Activated CD4-positive, CD25-positive, alpha-beta regulatory T cell treated with anti-CD3 and anti-CD28 coated beads, Interleukin-2, amount 50 U/mL, for 24 hours (primary cell): ENCODE measurements around the gene TRAF7.
A peak's percentile ranks its signal among the peaks of the same experiment; 100 is the strongest.
"Not testable (repeated sequence)": the region's sequence is repeated elsewhere in the genome, so short reads cannot be mapped to it uniquely, and the experiment has no call there.

ENCODE experiments used
- ATAC-seq, 2 donors: fragments of 150-1000 bp; cut with Tn5 transposase; one replicate each; pipeline ENCODE4 v1.10.0; 2021; ENCODE audit warnings: mild to moderate bottlenecking in 1 of 2, moderate library complexity in 1 of 2

Gene TRAF7

DNA sequence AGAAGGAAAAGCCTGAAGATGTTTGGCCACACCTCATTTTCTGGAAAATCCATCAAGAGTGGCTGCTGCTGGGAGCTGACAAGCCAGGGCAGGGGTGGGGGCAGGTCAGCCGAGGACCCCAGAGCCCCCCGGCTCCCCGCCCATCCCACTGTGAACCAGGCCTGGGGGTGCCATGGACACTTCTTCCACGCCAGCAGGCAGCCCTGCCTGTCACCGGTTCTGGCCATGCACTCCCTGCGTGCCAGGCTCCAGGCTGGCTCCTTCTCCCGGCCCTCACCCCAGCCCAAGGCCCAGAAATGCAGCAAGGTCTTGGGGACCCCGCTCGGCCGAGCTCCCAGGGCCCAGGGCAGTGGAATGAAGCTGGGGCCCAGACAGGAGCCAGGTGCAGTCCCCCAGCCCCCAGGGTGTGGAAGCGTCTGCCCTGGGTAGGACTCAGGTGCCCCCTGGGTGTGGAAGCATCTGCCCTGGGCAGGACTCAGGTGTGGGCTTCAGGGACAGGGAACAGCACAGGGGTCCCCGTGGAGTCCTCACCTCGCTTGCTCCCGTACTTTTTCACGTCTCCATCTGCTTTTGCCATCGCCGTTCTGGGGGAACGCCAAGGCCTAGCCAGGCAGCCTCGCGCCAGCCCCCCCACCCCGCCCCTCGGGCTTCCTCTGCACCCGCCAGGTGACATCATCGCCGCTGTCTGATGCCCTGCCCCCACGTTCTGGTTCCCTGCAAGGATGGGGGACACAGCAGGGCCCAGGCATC is 32.5 kb upstream of the TRAF7 start:
- not testable (repeated sequence) for ATAC-seq

DNA sequence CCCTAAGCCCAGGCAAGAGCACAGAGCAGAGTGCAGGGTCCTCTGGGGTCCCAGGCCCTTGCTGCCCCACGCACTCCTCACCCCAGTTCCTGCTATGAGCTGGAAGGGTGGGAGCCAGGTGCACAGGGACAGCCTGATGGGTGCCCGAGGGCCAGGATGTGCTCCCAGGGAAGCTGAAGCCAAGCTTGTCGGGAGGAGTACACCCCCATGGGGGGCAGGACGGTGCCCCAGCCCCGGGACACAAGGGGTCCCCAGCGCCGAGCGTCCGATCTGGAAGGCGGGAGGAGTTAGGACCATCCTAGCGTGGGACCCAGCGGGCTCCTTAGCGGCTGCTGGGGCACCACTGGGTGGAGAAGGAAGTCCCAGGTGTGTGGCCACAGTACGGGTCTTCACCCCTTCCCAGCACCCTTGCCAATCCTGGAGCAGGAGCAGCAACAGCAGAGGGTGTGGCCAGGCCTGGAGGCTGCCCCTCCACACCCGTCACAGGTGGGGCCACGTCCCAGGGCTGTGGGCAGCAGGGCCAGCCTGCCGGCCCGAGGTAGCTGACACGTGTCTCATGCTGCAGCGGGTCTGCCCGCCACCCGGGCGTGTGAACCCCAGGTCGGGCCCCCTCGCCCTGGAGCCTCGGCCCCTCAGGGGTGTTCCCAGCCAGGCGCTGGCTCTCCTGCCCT is 31.7 kb upstream of the TRAF7 start:
- ATAC-seq: not testable (repeated sequence)

DNA sequence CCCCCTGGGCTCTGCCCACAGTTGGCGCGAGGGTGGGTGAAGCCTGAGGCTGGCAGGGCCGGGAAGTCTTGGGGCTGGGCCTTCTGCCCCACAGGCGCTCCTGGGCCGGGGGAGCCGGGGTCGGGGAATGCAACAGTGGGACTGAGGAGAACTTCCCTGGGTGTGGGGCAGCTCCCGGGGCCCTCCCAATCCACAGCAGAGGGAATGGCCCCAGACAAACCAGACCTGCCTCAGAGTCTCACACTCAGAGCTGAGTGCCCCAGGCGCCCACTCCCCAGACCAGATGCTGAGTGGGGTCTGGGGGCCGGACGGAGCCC is 31.2 kb upstream of the TRAF7 start:
- not testable (repeated sequence) for ATAC-seq

DNA sequence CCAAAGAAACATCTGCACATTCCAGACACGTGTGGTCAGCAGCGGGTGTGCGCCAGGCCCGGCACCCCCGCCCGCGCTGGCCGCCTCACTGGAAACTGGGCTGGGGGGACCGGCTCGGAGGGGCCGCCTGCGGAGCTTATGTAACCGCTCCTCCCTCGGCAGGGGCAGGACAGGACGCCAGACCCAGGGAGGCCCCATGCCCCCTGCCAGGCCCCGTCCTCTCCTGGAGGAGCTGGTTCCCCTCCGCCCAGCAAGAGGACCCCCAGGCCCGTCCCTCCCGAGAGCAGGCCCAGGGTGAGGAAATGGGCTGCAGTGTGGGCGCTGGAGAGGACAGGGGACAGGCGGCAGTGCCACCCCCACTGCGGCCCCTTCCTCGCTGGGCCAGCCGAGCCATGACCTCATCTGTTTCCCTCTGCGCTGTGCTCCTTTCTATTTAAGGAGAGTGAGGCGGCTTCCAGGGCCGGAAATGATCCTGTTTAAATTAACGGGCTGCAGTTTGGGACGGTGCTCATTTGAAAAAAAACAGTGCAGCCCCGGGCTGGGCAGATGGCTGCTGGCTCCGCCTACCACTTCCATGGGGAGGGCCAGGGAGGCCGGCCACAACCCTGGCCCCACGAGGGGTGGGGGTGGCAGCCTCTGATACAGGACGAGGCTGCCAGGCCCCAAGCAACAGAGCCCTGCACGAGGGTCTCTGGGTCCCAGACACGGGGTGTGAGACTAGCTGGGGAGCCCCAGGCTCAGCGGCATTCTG is 30.7 kb upstream of the TRAF7 start:
- ATAC-seq: not testable (repeated sequence)

DNA sequence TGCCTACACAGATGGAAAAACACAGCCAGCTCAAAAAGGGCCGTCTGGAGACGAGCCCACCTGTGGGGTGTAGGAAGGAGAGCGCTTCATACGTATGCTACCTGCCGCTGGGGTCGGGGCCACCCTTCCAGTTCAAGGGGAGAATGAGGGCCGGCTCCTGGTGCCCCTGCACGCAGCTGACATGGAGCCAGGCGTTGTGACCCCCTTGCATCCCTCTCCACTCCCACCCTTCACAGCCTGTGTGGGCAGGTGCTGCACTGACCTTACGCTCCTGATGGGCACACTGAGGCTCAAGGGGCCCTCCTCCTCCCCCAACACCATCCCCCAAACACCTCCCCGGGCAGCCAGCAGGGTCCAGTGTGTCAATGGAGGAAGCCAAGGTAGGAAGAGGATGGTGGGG is 30.0 kb upstream of the TRAF7 start:
- not testable (repeated sequence) for ATAC-seq

DNA sequence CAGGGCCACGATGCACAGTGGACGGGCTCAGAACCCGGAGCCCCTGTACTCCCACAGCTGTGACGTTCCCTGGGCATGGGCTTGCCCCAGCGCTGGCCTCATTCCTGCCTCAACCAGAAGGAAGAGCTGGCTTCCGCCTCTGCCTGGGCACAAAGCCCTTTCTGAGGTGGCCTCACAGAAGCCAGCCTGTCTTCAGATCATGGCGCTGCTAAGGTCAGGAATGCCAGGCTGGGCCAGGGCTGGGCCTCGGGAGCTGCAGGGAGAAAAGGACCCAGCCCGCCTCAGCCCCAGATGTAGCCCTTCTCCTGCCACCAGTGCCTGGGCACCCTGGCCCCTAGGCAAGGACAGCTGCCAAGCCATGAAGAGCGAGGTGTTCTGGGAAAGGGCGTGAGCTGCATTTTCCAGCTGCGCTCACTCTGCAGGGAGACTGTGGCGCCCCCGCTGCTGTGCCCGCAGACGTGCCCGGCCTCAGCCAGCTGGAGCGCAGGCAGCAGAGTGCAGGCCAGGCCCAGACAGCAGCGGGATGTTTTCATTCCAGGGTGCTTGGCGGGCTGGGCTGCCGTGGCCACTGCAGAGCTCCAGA is 29.3 kb upstream of the TRAF7 start:
- not testable (repeated sequence) for ATAC-seq

DNA sequence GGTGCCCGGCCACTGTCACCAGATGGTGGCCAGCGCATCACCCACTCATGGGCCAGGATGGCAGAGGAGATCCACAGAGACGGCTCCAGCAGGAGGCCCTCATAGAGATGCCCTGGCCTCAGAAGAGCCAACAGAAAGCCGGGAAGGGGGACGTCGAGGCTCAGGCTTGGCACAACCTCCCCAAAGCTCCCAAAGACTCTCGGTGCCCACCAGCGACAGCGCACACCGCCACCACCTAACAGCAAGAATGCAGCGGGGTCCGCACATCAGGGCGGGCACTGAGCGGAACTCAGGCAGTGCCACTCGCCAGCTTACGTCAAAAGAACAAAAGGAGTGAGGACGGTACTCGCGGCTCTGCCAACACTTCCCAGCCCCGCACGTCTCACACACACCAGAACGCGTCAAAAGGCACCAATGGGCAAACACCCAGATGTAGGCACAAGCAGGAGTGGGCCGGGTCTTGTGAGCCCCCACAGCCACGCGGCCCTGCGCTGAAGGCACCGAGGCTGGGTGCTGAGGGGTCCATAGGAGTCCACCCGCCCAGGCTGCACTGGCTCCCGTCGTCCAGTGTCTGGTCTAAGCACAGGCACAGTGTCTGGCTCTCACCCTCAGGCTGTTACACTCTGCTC is 28.5 kb upstream of the TRAF7 start:
- not testable (repeated sequence) for ATAC-seq

DNA sequence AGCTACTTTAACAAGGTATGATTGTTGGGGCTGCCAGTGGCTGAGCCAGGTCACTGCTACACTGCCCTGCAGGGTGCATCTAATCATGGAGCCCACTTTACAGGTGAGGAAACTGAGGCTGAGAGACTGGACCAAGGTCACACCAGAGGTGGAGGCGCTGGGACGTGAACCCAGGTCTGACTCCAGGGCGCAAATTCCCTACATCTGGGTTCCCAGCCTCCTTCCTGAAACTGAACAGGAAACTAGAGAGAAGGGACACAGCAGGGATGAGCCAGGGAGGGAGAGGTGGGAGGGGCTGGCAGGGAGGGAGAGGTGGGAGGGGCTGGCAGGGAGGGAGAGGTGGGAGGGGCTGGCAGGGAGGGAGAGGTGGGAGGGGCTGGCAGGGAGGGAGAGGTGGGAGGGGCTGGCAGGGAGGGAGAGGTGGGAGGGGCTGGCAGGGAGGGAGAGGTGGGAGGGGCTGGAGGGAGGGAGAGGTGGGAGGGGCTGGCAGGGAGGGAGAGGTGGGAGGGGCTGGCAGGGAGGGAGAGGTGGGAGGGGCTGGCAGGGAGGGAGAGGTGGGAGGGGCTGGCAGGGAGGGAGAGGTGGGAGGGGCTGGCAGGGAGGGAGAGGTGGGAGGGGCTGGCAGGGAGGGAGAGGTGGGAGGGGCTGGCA is 27.8 kb upstream of the TRAF7 start:
- ATAC-seq: not testable (repeated sequence)

DNA sequence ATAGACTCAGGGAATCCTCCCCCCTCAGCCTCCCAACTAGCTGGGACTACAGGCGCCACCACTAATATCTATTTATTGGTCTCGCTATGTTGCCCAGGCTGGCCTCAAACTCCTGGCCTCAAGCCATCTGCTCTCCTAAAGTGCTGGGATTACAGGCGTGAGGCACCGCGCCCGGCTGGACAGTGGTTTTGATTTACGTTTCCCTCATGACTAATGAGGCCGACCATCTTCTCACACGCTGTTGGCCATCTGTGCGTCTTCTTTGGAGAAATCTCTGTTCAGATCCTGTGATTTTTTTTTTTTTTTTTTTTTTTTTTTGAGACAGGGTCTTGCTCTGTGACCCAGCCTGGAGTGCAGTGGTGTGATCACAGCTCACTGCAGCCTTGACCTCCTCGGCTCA is 26.3 kb upstream of the TRAF7 start:
- not testable (repeated sequence) for ATAC-seq

DNA sequence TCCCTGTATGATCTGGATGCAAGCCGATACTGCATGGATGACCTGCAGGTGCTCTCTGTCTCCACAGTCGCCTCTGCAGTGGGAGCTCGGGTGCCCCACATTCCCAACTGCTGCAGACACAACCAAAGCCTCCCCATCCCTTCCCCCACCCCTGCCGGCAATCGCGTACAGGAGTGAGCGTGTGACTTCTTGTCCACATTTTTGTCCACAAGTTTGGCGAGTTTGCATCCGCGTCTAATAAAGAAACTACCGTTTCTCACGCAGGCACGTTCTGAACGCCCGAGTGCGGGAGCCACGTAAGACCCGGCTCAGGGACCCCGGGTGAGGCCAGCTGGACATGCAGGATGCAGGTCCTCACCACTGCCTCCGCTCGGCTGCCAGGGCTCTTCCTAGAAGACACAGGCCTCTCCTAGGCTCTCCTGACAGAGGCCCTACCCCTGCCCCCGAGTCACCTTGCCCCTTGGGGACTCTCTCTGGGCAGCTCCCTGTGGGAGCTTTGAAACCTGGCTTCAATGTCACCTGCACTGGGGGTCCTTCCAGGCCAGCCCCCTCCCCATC is 25.6 kb upstream of the TRAF7 start:
- ATAC-seq: not testable (repeated sequence)

DNA sequence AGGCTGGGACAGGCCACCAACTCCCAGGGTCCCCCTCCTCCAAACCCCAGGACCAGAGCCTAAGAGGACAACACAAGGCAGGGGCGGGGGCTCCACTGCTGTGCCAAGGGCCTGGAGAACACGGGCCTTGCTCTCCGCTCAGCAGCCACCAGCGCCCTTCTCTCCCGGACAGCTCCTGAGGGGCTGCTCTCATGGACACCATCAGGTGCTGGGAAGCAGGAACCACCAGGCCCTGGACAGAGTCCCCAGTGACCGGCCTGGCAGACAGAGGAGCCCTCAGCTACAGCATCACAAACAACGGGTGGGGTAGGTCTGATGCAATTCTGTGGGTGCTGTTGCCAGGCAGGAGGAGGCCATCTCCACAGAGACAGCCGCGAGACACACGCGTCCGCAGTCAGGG is 21.8 kb upstream of the TRAF7 start:
- not testable (repeated sequence) for ATAC-seq

DNA sequence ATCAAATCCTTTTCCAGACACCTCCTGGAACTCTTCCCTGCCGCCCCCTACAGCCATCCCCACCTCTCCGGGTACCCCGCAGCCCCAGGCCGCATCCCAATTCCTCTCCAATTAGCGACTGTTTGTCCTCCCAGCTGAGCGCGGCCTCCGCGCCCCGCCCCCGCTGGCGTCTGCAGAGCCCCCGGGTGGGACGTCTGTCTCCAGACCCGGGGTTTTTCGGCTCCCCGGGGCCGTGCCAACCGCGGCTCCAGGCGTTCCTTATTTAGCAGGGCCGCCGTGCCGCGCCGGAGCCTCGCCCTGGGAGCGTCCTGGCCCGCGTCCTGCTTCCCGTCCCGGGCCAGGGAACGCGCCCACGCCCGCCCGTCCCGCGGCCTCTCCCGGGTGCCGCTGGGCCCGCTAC is 20.5 kb upstream of the TRAF7 start:
- not testable (repeated sequence) for ATAC-seq

DNA sequence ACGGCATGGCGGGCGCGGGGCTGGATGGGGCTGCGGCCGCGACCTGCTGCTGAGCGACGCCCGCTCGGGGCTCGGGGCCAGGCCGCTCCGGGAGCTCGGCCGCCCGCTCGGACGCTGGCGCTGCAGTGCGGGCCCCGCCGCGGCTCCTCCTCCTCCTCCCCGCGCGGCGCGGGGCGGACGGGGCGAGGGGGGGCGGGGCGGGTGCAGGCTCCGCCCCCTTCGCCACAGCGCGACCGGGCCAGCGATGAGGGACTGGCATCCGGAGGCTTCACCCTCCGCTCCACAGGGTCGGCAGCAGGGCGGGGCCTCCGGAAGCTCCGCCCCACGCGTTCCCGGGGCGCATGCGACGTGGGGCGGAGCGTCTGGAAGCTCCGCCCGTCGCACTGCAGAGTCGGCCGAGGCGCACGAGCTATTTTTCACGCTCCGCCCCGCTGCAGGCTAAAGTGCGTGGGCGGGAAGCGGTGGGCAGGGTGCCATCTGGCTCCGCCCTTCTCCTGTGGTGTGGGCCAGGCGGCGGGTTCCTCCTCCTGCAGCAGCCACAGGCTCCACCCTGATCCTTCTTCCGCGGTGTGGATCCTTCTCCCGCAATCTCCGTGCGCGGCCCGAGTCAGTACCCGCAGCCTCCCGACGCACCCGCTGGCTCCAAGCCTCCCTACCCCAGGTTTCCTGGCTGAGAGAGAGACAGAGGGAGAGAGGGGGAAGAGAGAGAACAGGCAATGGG is 19.7 kb upstream of the TRAF7 start, which contains the start of gene PKD1:
TSS of gene PKD1 (minus strand) at position 129 of the 721 bp plus-strand sequence. CDS start 209 bp downstream, outside the sequence.
- peak; percentile 71 to 84 for ATAC-seq

DNA sequence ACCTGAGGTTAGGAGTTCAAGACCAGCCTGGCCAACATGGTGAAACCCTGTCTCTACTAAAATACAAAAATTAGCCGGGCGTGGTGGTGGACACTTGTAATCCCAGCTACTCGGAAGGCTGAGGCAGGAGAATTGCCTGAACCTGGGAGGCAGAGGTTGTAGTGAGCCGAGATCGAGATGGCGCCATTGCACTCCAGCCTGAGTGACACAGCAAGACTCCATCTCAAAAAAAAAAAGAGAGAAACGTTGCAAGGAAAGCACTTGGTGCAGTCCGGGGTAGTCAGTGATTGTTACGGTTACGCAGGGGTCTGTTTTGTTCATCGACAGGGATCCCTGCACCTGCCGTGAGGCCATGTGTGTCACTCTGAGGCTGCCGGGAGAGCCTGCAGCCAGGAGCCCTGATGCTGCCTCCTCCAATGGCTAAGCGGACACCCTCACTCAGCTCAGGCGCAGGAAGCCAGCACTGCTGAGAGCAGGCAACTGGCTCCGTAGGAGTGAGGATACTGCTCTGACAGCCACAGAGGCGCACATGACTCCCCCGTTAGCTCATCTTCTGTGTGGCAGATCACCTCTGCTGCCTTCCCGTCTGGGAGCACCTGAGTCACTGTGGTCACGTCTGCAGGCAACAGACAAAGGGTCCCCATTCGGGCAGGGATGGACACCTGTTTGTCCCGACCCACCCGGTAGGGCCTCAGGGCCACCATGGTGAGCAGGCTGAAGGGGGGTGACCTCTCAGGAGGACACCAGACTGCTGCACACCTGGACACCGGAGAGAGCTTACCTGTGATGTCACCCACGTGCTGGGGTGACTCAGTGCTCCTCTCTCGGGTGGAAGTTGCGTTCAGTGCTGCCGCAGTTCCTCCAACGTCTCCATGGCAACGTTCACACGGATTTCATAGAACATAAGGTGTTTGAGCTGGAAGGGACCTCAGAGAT is 12.4 kb upstream of the TRAF7 start:
- peak; percentile 40 to 50 for ATAC-seq

DNA sequence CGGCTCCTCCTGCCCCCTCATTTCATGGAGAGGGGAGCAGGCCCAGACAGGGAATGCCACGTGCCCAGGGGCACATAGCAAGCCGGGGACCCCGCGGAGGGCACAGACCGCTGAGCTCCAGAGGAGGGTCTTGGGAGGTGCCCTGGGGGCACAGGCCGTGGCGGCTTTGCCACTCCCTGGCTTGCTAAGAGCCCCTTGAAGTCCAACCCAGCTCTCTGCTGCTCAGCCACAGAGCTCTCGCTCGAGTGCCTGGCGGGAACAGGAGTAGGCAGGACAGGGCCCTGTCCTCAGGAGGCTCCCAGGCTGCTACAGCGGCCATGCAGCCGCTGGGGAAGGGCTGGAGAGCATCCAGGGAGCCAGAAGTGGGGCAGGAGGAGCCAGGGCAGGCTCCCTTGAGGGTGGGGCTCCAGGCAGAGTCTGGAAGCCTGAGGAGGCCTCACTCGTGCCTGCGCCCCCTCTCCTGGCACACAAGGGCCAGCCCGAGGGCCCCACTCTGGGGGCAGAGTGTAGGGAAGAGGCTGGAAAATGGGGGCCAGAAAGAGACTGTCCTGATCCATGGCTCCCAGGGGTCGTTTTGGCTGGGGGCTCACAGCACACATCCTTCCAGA is 11.6 kb upstream of the TRAF7 start:
- ATAC-seq: no peak

DNA sequence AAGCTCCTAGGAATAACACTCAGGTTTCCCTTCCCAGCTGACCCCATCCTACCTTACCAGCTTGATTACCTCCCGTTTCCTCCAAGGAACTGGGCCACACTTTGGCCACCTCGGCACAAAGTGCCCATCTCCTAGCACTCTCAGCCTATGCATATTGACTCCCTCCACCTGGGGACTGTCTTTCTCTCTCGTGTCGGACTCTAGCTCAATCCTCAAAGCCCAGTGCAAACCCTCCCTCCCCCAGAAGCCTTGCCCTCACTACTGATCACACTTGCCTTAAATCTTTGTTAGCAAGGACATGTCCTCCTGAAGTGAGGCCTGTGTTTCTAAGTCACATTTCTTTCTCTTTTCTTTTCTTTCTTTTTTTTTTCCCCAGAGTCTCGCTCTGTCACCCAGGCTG is 9.7 kb upstream of the TRAF7 start:
- ATAC-seq: no peak

DNA sequence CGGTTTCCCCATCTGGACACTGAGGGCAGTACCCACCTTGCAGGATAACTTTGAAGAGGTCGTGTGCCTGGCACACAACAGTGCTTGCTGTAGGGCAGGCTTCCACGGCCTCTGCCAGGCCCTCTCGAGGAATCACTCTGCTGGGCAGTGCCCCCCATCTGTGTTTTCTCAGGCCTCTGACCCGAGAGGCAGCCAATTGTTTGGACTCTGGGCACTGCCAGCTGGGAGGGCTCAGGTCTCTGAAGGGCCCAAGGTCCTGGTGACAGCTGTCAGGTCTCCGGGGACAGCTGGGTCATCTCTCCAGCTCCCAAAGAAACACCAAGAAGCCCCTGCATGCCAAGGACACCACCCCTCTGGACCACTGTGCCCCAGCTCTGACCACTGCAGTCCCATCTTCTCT is 8.2 kb upstream of the TRAF7 start:
- no peak for ATAC-seq

DNA sequence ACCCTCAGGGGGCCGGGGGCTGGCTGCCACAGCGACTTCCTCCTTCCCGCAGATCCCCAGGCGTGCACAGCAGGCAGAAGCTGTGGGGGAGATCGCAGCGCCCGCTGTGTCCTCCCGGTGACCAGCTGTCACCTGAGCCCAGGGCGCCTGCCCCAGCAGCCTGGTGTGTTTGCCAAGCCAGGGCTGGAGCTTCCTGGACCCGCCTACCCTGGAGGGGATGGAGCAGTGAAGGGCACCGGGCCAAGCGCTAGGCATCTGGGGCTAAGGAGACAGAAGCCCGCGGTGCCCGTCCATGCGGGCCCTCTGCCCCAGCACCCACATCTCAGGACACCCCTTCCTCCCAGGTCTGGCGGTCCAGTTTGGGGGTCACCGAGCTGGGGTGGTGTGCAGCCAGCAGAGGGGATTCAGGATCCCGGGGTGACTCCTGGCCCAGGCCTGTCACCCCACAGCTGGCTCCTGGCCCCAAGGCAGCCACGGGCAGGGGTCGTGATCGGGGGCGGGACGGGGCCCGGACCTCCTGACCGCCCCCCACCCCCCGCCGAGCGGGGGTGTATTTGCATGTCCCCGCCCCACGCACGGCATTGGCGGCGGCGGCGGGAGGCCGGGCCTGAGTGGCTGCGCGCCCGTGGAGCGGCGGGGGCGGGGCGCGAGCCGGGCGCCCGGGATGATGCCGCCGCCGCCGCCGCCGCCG is 7.5 kb upstream of the TRAF7 start, which contains the start of gene RAB26:
TSS of gene RAB26 (plus strand) at position 645 of the 691 bp plus-strand sequence. CDS start 159 bp downstream, outside the sequence.
- peak; percentile 40 to 55 for ATAC-seq
